GM21529 (cell line): ENCODE data around the gene PLCG2.
"Not testable (repeated sequence)": the region's sequence is repeated elsewhere in the genome, so short reads cannot be mapped to it uniquely, and the experiment has no call there.

Experiments
- ATAC-seq: cut with Tn5 transposase; IDR thresholded peaks from one replicate; pipeline ENCODE4 v1.9.1; 2021; ENCODE audit not compliant: unreplicated experiment

The PLCG2 gene

DNA sequence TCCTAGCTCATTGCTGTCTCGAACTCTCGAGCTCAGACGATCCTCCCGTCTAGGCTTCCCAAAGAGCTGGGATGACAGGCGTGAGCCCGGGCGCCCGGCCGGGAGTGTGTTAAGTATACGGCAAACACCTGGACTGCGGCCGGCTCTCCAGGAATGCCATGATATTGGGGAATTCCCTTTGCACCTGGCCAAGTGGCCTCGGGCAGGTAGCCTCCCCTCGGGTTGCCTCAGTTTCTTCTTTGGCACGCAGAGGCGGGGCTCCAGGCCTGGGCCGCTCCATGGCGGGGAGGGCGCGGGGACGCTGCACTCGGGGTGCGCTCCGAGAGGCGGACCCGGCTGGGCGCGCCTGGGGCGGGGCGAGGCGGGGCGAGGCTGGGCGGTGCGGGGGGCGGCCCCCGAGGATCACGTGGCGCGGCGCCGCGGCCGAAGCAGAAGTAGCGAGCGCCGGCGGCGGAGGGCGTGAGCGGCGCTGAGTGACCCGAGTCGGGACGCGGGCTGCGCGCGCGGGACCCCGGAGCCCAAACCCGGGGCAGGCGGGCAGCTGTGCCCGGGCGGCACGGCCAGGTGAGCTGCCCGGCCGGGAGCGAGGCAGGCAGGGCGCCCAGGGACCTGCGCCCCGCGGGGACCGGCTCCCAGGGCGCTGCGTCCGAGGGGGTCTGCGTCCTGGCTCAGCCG lies at the start of gene PLCG2:
Gene PLCG2 (plus strand): TSS at position 431 of the 675 bp plus-strand sequence. CDS start 6,699 bp downstream, outside the sequence.
- peak; percentile 71 for ATAC-seq

- ATAC-seq: no peak
These were observed 49.6 kb upstream of the PLCG2 start for GRCh38 chr16:81729451-81729850.

DNA sequence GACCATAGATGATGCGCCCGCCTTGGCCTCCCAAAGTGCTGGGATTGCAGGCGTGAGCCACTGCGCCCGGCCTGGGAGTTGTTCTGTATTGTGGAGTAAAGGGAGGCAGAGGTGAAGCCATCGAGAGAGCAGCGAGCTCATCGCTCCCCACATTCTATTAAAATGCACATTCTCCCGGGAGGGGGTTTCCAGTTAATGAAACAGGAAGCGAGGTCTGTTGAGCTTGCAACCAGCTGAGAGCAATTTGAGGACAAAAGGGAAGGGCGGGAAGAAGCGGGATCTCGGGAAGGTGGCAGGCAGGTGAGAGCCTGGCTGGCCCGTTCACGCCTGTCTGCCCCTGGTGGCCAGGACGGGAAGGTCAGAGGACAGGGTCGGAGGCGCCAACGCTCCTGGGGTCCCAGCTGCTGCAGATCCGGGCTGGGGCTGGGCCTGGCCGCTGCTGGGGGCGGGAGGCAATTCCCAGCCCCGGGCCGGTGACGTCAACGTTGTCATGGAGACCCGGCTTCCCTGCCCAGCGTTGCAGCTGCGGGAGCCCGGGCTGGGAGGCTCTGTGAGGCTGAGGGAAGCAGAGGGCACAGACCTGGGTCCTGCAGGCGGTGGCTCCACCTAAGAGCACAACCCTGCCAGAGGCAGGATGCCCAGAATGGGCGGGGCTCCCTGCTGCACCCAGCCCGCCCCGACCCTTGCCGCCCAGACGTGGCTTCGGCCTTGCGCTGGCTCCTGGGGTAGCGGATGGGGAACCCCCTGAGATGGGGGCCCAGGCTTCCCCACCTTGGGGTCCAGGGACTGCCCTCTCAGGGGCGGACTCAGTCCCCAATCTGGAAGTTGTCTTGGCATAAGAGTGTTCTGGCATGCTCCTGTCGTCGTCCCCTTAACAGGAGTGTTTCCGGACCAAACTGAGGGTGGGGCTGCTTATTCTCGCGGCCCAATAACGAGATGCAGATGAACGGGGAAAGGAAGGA lies 48.7 kb upstream of the PLCG2 start:
- ATAC-seq: peak; percentile 80

DNA sequence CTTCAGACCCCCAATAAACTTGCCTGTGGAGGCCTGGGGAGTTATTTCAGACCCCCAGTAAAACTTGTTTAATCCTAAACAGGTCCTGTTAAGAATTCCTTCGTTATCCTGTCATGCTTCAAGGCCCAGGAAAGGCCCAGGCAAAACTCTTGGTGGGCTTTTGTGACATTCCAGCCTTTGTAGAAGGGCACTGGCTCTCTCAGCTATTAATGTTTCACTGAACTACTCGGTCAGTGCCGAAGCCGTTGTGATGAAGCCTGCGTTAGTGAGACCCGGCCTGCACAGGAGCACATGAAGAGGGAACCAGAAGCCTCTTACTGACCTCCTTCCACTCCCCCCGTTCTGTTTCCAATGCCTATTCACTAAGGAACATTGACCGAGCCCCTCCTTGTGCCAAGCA lies 47.4 kb upstream of the PLCG2 start:
- no peak for ATAC-seq

DNA sequence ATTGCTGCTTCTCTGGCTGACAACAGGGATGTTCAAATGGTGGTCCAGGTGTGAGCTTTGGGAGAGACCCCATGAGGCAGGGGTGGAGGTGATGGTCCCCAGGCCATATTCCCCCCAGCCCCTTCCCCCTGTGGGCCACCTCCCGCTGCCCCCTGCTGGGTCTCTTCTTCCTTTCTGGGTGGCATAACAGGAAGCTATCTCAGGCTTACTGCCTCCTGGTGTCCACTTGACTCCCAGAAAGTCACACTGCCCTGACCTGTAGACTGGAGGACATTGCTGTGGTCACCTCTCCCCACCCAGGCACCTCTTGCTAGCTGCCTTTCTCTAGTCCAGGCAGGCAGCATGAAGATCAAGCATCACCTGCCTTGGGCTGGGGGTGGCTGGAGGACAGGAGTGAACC lies 46.4 kb upstream of the PLCG2 start:
- ATAC-seq: no peak

DNA sequence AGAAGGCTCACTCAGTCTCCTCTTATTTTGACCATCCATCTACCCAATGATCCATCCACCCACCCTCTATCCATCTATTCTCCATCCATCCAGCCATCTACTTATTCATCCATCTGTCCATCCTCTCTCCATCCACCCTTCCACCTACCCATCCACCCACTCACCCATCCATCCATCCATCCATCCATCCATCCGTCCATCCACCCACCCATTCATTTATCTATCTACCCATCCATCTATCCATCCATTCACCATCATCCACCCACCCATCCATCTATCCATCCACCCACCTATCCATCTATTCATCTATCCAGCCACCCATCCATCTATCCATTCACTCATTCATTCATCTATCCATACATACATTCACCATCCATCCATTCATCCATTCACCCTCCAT lies 45.8 kb upstream of the PLCG2 start:
- no peak for ATAC-seq

DNA sequence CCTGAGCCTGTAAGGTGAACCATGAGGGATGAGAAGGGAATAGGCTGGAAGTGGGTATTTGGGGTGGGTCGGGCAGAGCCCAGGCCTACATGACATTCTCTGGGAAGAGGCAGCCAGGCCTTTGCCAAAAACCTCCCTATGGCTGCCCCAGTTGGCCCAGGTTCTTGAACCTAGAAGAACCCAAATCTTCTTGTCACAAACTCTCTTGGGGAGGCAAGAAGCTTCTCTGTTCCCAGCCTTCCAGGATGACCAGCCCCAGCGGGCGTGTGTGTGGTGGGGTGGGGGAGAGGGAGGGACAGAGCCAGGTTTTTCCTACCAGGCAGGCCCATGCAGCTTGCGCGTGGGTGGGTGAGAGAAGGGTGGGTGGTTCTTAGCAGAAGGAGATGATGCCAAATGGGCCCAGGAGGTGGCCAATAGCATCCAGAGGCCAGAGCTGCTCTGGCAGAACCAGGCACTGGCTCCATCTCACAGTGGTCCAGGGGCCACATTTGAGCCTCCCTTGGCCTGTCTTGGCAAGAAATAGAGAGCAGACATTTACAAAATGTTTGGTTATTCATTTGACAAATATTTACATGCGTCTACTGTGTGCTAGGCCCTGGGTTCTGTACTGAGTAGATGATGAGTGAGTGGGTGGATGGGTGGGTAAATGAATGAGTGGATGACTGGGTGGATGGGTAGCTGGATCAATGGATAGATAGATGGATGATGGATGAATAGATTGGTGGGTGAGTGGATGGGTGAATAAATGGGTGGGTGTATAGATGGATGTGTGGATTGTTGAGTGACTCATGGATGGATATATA lies 44.3 kb upstream of the PLCG2 start:
- ATAC-seq: no peak

- peak; percentile 61 for ATAC-seq
These were observed 41.1 kb upstream of the PLCG2 start for GRCh38 chr16:81737885-81738536.

DNA sequence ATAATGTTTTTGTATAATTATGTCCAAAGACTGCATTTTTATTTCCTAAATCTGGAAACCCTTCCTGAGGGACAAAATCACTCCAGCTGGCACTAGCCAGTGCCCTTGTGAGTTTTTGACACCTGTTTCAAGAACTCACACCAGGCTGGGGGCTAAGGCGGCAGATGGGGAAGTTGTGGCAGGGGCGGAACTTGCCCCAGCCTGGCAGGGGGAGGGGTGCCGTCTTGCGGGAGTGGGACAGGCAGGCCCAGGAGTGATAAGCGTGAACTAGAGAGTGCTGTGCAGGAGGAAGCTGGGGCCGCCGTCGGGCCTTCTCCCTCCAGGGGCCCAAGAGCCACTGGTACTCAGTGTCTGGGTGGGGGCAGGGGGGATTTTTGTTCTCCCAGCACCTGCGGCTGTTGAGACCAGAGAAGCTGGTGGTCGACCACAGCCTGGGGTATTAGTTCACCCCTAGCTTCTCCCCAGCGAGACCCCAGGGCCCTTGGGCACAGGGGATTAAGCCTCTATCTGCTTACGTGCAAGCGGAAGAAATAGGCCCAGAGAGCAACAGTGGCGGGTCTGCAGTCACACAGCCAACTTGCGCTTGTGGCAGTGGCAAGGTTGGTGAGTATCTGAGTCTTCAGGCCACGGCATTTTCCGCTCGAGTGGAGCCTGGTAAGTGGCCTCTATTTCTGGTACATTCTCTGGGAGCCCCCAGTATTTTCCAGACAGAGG lies 40.2 kb upstream of the PLCG2 start:
- ATAC-seq: no peak

- no peak for ATAC-seq
These were observed 39.6 kb upstream of the PLCG2 start for GRCh38 chr16:81739503-81739902.

- peak; percentile 63 for ATAC-seq
These were observed 38.9 kb upstream of the PLCG2 start for GRCh38 chr16:81740169-81740568.

DNA sequence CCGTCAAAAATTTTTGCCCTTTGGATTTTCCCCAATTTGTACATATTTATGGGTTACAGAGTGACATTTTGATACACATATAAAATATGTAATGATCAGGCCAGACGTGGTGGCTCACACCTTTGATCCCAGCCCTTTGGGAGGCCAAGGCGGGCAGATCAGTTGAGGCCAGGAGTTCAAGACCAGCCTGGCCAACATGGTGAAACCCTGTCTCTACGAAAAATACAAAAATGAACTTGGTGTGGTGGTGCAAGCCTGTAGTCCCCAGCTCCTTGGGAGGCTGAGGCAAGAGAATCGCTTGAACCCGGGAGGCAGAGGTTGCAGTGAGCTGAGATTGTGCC lies 37.7 kb upstream of the PLCG2 start:
- ATAC-seq: not testable (repeated sequence)

DNA sequence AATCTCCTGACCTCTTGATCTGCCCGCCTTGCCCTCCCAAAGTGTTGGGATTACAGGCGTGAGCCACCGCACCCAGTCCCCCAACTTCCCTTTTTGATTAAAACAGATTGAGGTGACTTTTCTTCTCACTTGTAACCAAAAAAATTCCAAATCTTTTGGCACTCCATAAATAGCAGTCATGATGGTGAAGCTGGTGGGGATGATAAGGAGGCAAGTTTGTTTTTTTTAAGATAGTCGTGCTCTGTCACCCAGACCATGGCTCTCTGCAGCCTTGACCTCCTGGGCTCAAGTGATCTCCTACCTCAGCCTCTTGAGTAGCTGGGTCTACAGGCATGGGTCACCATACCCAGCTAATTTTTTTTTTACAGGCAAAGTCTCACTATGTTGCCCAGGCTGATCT lies 34.7 kb upstream of the PLCG2 start:
- ATAC-seq: no peak

DNA sequence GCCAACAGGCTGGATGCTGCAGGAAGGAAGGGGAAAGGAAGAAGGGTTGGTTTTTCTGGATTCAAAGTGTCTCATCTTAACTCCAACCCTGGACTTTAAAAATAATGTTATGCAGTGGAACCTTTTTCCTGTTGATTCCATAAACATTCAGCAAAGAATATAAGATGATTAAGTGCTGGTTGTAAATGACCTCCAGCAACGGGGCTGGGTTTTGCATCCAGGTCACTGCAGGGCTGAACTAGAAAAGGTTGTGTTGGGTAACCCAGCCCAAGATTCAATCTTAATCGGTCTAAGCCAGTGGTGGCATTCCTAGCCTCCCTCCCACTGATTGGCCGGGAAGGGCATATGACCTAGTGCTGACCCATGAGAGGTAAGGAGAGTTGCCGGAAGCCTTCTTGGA lies 34.2 kb upstream of the PLCG2 start:
- no peak for ATAC-seq

- ATAC-seq: peak; percentile 73
These were observed 33.2 kb upstream of the PLCG2 start for GRCh38 chr16:81745704-81746558.

GRCh38 chr16:81746566-81746965 lies 32.5 kb upstream of the PLCG2 start:
- ATAC-seq: no peak

- ATAC-seq: peak; percentile 26
These were observed 30.5 kb upstream of the PLCG2 start for GRCh38 chr16:81748476-81749198.

DNA sequence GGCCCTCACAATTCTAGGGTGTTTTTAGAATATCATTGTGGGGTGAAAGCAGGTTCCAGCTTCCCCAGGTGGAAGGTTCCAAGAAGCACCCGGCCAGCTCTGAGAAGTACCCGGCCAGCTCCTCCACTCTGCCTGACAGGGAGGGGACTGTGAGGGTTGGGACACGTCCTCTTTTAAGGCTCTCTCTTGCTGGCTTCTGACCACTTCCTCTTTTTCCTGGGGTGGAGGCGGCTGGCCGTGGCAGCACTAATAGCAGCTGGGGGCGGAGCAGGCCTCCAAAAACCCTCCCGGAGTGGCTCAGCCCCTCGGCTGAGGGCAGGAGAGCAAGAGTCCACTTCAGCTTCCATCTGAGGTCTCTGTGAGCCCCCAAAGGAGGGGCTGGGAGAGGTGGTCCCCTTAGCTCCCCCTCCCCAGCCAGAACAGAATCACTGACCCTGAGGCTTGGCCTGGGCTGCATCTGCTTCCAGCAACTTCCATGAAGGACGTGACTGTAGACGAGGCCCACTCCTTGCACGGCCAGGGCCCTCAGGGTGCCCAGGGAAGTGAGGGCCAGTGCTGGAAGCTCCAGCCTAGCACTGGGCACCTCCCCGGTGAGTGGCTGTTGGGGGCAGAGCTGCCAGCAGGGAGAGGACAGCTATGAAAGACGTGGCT lies 26.7 kb upstream of the PLCG2 start:
- peak; percentile 89 for ATAC-seq
